KG1 (cell line): ENCODE data around the gene THRAP3.

Source experiments
- DNase-seq: peaks from one replicate; lab custom pipeline; 2025; lab: John Stamatoyannopoulos, UW

THRAP3 gene

GRCh38 chr1:36297062-36297461, 72.8 kb downstream of the THRAP3 start:
- no peak for DNase-seq

GRCh38 chr1:36298640-36299039, 74.4 kb downstream of the THRAP3 start:
- DNase-seq, result no peak

GRCh38 chr1:36300526-36300925, 76.3 kb downstream of the THRAP3 start:
- DNase-seq, result no peak

DNA sequence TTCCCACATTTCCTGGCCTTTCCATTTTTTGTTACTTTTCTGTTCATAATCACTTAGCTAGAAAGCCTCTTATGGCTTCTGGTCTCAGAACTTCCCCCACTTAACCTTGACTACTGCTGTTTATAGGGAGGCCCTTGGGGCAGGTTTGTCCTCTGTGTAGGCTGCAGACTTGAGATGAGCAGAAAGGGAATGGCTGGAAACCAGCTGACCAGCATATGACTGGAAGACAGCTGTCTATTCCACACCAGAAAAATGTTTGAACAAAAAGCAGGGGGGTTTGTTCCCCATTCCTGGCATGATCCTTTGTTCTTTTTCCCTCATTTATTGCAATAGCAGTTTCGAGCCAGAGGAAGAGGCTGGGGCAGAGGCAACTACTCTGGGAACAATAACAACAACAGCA, 77.0 kb downstream of the THRAP3 start:
- DNase-seq, result no peak

- DNase-seq, result no peak
Measured at GRCh38 chr1:36303244-36303643, 79.0 kb downstream of the THRAP3 start.

- no peak for DNase-seq
Measured at GRCh38 chr1:36303650-36304360, 79.6 kb downstream of the THRAP3 start.

GRCh38 chr1:36304521-36304920, 80.3 kb downstream of the THRAP3 start:
- no peak for DNase-seq

DNA sequence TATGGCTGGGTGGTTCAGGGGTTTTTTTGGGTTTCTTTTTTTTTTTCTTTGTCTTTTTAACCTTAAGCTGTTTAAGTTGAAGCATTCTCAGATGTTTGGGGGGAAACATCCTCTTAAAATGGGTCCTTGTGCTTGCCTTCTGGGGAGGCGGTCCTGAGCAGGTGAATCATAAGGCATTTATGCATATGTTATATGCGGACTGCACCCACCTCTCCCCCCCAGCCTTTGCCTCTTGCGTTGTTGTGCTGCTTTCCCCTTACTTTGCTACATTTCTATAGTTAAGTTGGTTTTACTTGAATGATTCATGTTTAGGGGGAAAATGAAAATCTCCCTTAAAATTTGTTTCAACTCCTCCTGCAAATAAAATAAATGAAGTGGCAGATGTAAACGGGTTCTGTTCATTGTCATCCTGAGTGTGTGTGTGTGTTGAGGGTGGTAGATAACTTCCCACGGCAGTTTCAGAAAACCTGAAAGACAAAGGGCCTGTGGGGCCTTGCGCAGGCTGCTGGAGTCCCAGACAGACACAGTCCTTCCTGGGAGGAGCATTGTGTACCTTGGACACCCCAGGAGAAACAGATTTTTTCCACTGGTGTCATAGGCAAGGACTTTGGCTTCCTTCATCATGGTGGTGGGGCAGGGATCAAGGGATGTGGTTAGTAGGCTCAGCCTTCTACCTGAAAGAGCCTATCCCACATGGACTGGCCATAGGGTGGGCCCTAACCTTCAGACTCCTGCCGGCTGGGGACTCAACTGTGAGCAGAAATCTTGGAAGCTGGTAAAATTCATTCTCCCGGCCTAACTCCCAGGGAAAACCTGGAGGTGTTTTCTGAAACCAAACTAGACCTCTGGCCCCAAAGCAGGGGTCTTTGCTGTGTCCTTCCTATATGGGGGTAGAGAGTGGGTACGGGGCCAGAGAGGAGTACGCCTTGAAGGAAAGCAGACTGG, 81.0 kb downstream of the THRAP3 start:
- DNase-seq, result no peak

DNA sequence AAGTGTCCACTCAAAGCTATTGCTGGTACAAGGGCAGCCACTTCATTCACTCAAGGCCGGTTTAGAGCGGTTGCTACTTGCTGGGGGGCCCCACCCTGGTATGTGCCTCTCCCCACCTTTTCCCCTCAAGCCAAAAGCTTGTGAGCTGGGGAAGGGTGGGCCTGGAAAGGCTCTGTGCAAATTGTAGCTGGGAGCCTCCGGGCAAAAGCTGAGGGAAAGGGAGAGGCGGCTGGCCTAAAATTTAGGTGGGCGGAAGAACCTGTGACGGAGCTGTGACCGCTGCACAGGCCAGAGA, 81.6 kb downstream of the THRAP3 start:
- no peak for DNase-seq

- DNase-seq, result no peak
Measured at GRCh38 chr1:36306210-36306901, 82.1 kb downstream of the THRAP3 start, which contains the start of gene SH3D21. Gene SH3D21, plus strand, starts transcription at chr1:36306368. Its CDS starts 53 bp downstream, at chr1:36306421.

DNA sequence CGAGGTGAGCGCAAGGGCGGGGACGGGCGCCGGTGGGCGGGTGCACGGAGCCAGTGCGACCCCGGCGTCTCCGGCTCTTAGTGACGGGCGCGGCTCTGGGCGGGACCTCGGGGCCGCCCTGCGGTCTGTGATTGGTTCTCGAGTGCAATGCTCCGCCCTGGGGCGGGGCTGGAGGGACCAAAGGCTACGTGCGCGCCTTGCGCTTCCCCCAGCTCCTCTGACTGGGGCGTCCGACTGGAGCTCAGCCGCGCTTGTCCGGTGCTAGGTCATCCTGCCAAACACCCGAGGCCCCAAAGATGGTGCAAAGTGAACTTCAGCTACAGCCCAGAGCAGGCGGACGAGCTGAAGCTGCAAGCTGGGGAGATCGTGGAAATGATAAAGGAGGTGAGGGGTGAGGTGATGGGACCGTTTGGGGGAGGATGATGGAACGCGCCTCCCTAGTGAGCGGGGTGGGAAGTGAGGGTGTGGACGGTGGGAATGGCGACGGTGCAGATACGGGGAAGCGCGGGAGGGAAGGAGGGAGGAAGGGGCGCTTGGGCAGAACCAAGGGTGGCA, 82.7 kb downstream of the THRAP3 start:
- no peak for DNase-seq

DNA sequence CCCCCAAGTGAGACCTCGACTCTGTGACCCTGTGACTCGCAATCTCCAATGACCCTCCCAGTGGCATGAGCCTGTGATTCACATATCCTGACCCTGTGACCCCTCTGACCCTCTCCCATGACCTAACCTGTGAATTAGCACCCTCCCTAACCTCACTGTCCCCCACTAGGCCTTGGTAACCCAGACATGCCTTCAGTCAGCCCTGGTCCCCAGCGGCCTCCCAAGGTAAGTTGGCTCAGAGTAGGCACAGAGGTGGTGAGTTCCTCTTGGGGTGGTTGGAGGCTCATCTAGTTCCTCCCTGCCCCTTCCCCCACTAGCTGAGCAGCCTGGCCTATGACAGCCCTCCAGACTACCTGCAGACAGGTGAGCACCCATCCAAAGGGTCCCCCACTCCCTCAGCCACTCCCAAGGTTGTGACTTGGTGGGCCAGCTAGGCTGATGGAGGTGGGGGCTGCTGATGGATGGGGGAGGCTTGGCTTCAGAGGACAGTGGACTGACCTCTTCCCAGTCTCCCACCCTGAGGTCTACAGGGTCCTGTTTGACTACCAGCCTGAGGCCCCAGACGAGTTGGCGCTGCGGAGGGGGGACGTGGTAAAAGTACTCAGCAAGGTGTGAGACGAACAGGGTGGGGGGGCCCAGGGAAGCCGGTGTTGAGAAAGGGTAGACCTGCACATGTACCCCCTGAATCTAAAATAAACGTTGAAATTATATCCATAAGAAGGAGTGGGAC, 83.5 kb downstream of the THRAP3 start:
- DNase-seq, result no peak

GRCh38 chr1:36309397-36309796, 85.2 kb downstream of the THRAP3 start:
- no peak for DNase-seq

DNA sequence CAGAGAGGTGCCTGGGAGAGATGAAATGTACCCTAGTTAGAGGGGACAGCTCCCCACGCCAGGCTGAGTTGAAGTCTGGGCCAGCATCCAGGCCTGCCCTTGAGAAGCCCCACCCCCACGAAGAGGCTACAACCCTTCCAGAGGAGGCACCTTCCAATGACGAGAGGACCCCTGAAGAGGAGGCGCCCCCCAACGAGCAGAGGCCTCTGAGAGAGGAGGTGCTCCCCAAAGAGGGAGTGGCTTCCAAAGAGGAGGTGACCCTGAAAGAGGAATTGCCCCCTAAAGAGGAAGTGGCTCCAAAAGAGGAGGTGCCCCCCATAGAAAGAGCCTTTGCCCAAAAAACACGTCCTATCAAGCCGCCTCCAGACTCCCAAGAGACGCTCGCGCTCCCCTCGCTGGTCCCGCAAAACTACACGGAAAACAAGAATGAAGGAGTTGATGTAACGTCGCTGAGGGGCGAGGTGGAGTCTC, 96.1 kb downstream of the THRAP3 start:
- DNase-seq, result no peak

GRCh38 chr1:36320767-36321118, 96.5 kb downstream of the THRAP3 start:
- no peak for DNase-seq

DNA sequence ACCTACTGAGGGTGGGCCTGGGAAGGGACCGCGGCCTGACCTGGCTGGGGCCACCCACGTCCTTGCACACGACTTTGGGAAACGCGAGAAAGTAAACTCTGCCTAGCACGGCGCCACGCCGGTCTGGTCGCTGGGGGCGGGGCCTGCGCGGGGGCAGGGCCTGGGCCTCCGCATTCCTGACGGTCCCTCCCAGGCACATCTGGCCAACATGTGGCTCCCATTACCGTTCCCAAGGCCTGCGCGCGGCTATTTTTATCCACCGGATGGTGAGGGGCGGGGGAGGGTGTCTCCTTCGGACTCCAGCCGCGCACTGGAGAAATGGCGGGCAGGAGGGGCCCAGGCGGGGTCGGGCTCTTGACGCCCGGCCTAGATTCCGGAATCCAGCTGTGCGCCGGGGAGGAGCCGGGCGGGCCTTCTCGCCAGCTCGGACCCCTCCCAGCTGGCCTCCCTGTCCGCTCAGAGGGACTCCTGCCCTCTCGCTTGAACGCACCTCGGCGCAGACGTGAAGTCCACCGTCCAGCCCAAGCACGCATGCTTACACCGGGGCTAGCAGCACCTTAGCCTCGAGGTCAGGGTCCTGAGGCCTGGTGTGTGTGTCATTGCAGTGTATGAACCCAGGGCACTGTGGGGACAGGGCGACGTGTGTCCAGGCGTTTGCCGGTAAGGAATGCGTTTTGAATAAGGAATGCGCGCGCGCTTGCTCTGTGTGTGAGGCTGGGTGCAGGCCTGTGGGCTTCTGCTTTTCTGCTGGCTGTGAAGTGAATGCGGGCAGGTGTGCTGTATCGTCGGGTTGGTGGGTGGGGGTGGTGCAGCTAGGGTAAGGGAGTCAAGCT, 97.1 kb downstream of the THRAP3 start:
- DNase-seq, result no peak

DNA sequence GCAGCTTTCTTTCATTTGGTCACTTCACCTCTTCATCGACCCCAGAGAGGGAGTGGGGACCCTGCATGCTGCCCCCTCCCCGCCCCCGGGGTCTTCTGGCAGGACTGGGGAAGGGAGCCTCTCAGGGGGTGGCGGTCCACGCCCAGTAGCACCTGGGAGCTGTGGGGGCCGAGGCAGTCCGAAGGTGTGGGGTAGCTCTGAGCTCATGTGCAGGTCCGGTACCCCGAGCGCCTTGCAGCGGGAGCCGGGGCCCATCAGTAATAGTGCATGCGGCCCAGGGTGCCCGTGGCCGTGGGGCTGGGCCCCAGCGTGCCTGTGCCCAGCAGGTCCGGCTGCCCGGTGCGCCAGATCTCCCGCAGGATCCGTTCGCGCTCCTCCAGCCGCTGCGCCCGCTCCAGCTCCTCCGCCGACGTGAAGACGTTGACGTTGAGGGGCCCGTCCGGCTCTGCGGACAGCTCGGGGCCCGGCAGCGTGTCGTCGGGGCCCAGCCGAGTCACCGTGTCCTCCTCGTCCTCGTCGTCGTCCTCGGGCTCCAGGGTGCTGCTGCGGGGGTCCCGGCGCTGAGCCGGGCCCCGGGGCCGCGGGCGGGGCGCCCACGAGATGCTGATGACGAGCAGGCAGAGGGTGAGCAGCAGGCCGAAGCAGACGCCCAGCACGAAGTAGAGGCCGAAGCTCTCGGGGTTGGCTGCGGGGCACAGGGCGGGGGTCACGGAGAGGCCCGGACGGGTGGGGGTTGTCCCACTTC, 98.0 kb downstream of the THRAP3 start:
- no peak for DNase-seq

- no peak for DNase-seq
Measured at GRCh38 chr1:36322786-36323635, 98.8 kb downstream of the THRAP3 start.
